GM13977 (cell line): ENCODE measurements around the gene LBH.

Source experiments
- DNase-seq: peaks from one replicate; pipeline ENCODE4 v3.0.0; 2012; ENCODE audit warnings: low spot score
- CTCF ChIP-seq: IDR thresholded peaks from 2 replicates; pipeline ENCODE4 v1.5.1; 2012; ENCODE audit warnings: mild to moderate bottlenecking, control low read depth; ENCODE audit not compliant: insufficient read depth; ENCODE audit errors: extremely low read depth, missing control alignments
- in situ Hi-C: fragments of 300-500 bp; cut with MboI; formaldehyde crosslinking; loops from one replicate; pipeline ENCODE4 v1.12.0; 2022; ENCODE audit warnings: low sequenced_read_pairs, low pct_unique_long_range_greater_than_20kb, mixed read lengths, inconsistent platforms; ENCODE audit not compliant: unreplicated experiment

The LBH gene

GRCh38 chr2:30203156-30203555, 28.2 kb upstream of the LBH start:
- no peak for DNase-seq
- TF ChIP-seq CTCF, result no peak
- in situ Hi-C loops, result loop anchor here (10.0 kb wide), 1 partner anchor 502 kb away; no protein-coding TSS in a partner anchor

GRCh38 chr2:30204281-30204680, 27.1 kb upstream of the LBH start:
- in situ Hi-C loops, result loop anchor here (10.0 kb wide), 1 partner anchor 501 kb away; no protein-coding TSS in a partner anchor
- DNase-seq, result no peak
- no peak for TF ChIP-seq CTCF

GRCh38 chr2:30205456-30205855, 25.9 kb upstream of the LBH start:
- in situ Hi-C loops, result loop anchor here (10.0 kb wide), 1 partner anchor 499 kb away; no protein-coding TSS in a partner anchor
- DNase-seq, result no peak
- TF ChIP-seq CTCF, result no peak

GRCh38 chr2:30206461-30207430, 24.6 kb upstream of the LBH start:
- TF ChIP-seq CTCF, result no peak
- DNase-seq, result no peak
- in situ Hi-C loops, result loop anchor here (10.0 kb wide), 1 partner anchor 498 kb away; no protein-coding TSS in a partner anchor

GRCh38 chr2:30208453-30208852, 22.9 kb upstream of the LBH start:
- peak; percentile 81 for TF ChIP-seq CTCF
- in situ Hi-C loops, result loop anchor here (10.0 kb wide), 1 partner anchor 496 kb away; no protein-coding TSS in a partner anchor
- peak; percentile 39 for DNase-seq

- no peak for DNase-seq
- TF ChIP-seq CTCF, result no peak
- in situ Hi-C loops, result loop anchor here (10.0 kb wide), 1 partner anchor 496 kb away; no protein-coding TSS in a partner anchor
Measured at GRCh38 chr2:30209227-30209626, 22.1 kb upstream of the LBH start.
